ENCODE measurements around the gene GPC6.

DNA sequence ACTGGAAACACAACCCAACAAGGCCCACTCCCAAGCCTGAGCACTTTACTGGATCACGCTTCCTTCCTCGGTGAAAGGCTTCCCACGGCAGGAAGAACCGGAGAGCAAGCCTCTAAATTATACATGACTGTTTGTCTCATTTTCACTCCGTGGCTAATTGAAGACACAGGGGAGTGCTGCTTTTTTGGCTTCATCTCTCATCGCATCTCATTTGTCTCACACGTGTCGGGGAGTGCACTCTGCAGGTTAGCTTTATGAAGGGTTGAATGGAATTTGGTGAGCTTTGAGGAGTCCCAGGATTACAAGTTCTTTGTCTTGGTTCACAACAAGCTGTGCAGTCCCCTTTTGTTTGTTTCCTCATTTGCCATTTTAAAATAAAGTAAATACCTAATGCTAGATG, 544.6 kb downstream of the GPC6 start:
- TF ChIP-seq GATA3 (IDR thresholded peaks at IDR 0.05; ENCODE audit: low read depth, low read length) (no peak), GATA2 (IDR thresholded peaks at IDR 0.05; ENCODE audit: low read depth, low read length) (no peak)

Data from SH-SY5Y (cell line).